Kidney epithelial cell (primary cell): Measurements from ENCODE around the gene SAFB. TPM values are rescaled to one million over a fixed set of nuclear protein-coding genes. Genes with fewer than 3 reads are reported as not detected.

Experiments used
- DNase-seq: peaks from one replicate; pipeline ENCODE4 v3.0.0-alpha.2; 2010; ENCODE audit warnings: low read depth
- H3K27me3 ChIP-seq: 2 replicates; pipeline ENCODE4 v1.6.0; 2011; ENCODE audit warnings: low read length; ENCODE audit not compliant: control insufficient read depth, insufficient read depth
- H3K36me3 ChIP-seq: 2 replicates; pipeline ENCODE4 v1.5.1; 2011; ENCODE audit warnings: low read length; ENCODE audit not compliant: control insufficient read depth, insufficient read depth
- H3K4me3 ChIP-seq: 2 replicates; pipeline ENCODE4 v1.5.1; 2011; ENCODE audit warnings: low read depth, mild to moderate bottlenecking, control low read depth, low read length
- CTCF ChIP-seq: IDR thresholded peaks from 2 replicates; pipeline ENCODE4 v1.5.1; 2011; ENCODE audit warnings: mild to moderate bottlenecking, moderate library complexity, low read length, control low read depth, inconsistent platforms; ENCODE audit not compliant: insufficient read depth, poor library complexity, severe bottlenecking
- total RNA-seq: library from RNA; depleted of rRNA; stranded (reverse); fragments of >200 nt; gene quantifications from 2 replicates; pipeline ENCODE4 v1.2.3, GENCODE V29; 2015

The SAFB gene
- total RNA-seq, 1 donor from 2014 or later = 45.7 TPM

GRCh38 chr19:5588441-5588840 is 34.4 kb upstream of the SAFB start:
- H3K27me3 ChIP-seq = no peaks in the 10 kb centered on the region
- no peak for TF ChIP-seq CTCF
- DNase-seq = no peak
- H3K36me3 ChIP-seq = no peaks in the 10 kb centered on the region
- H3K4me3 ChIP-seq = no peak overlapping the region

GRCh38 chr19:5588906-5589676 is 33.8 kb upstream of the SAFB start:
- DNase-seq = no peak
- no peak for TF ChIP-seq CTCF
- peaks cover 2% of the 10 kb centered on the region for H3K36me3 ChIP-seq
- no peaks in the 10 kb centered on the region for H3K27me3 ChIP-seq
- H3K4me3 ChIP-seq = no peak overlapping the region

- no peak for TF ChIP-seq CTCF
- no peak for DNase-seq
These were observed 32.6 kb upstream of the SAFB start for GRCh38 chr19:5590151-5590864.

GRCh38 chr19:5590865-5591154 is 32.1 kb upstream of the SAFB start:
- Histone ChIP-seq H3K36me3 (peaks cover 2% of the 10 kb centered on the region), H3K27me3 (no peaks in the 10 kb centered on the region), H3K4me3 (no peak overlapping the region)
- DNase-seq = no peak
- TF ChIP-seq CTCF = no peak

More at GRCh38 chr19:5590151-5590864, 32.6 kb upstream of the SAFB start:
- H3K27me3 ChIP-seq = no peaks in the 10 kb centered on the region
- peaks cover 2% of the 10 kb centered on the region for H3K36me3 ChIP-seq
- no peak overlapping the region for H3K4me3 ChIP-seq

- H3K4me3 ChIP-seq = no peak overlapping the region
- DNase-seq = no peak
- peaks cover 2% of the 10 kb centered on the region for H3K36me3 ChIP-seq
- no peak for TF ChIP-seq CTCF
- no peaks in the 10 kb centered on the region for H3K27me3 ChIP-seq
These were observed 31.4 kb upstream of the SAFB start for GRCh38 chr19:5591476-5591875.
